Epithelial cell of esophagus (primary cell): ENCODE measurements around the gene BNIP2.
"Not testable (repeated sequence)": the region's sequence is repeated elsewhere in the genome, so short reads cannot be mapped to it uniquely, and the experiment has no call there.

Experiments
- DNase-seq: peaks from one replicate; pipeline ENCODE4 v3.0.0; 2010; ENCODE audit warnings: low read depth
- H3K4me3 ChIP-seq: 2 replicates; pipeline ENCODE4 v1.5.1; 2011; ENCODE audit warnings: mild to moderate bottlenecking, low read length, control low read depth
- TF ChIP-seq, protein P1 (sequence below): IDR thresholded peaks from 2 replicates; pipeline ENCODE4 v1.5.1; 2011; ENCODE audit warnings: low read depth, mild to moderate bottlenecking, low read length, control low read depth, inconsistent platforms; ENCODE audit not compliant: insufficient read depth; ENCODE audit errors: missing control alignments

The BNIP2 gene

DNA sequence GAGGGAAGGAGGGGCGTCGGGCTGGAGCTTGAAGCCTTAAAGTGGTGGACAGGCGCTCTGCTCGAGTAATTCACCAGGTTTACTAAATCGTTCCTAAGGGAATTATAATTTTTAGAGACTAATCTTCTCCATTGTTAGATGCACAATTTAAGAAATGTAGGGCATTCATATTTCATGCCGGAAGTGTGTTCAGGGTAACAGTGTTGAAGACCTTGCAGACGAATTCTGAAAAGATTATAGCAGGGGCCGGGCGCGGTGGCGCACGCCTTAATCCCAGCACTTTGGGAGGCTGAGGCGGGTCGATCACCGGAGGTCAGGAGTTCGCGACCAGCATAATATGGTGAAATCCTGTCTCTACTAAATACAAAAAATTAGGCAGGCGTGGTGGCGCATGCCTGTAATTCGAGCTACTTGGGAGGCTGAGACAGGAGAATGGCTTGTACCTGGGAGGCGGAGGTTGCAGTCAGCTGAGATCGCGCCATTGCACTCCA, 31.4 kb downstream of the BNIP2 start:
- no peak for DNase-seq
- H3K4me3 ChIP-seq = peak overlapping the region; percentile 62
- TF ChIP-seq, protein P1, sequence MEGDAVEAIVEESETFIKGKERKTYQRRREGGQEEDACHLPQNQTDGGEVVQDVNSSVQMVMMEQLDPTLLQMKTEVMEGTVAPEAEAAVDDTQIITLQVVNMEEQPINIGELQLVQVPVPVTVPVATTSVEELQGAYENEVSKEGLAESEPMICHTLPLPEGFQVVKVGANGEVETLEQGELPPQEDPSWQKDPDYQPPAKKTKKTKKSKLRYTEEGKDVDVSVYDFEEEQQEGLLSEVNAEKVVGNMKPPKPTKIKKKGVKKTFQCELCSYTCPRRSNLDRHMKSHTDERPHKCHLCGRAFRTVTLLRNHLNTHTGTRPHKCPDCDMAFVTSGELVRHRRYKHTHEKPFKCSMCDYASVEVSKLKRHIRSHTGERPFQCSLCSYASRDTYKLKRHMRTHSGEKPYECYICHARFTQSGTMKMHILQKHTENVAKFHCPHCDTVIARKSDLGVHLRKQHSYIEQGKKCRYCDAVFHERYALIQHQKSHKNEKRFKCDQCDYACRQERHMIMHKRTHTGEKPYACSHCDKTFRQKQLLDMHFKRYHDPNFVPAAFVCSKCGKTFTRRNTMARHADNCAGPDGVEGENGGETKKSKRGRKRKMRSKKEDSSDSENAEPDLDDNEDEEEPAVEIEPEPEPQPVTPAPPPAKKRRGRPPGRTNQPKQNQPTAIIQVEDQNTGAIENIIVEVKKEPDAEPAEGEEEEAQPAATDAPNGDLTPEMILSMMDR = no peak

DNA sequence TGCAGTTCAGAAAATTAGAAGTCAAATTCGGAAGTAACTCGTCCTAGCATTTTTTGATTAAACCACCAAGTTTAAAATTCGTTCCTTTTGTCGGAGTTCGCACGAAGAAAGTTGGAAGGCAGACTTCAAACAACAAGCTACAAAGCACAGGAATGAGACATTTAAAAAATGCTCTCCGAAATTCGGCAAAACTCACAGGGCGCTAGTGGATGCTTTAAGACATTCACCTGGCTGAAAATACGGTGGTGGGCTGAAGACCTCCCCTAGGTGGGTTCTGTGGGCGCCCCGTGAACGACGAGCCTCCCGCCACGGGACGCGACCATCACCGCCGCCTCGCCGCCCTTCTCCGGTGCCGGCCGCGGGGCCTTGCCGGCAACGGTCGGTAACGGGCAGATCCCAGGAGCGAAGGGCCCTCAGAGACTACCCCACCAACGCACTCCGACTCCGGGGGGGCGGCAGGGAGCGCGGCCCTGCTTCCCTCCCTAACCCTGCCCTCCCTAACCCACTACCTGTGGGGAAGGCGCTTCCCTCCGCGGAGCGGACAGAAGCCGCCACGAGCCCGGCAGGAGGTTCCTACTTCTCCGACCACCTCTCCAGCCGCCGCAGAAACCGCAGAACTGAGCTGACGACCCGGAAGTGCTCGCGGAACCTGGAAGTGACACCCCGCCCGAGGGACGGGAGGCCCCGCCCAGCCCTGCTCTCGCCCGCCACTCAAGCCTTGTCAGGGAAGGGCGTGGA, 32.1 kb downstream of the BNIP2 start, which contains the start of gene GTF2A2:
Gene GTF2A2, minus strand, starts transcription at position 619 of the 738 bp plus-strand sequence. CDS start 5,238 bp downstream, outside the sequence.
- TF ChIP-seq, protein P1 = no peak
- DNase-seq = peak; percentile 96
- H3K4me3 ChIP-seq = peak within 1 kb of the TSS; percentile 62

DNA sequence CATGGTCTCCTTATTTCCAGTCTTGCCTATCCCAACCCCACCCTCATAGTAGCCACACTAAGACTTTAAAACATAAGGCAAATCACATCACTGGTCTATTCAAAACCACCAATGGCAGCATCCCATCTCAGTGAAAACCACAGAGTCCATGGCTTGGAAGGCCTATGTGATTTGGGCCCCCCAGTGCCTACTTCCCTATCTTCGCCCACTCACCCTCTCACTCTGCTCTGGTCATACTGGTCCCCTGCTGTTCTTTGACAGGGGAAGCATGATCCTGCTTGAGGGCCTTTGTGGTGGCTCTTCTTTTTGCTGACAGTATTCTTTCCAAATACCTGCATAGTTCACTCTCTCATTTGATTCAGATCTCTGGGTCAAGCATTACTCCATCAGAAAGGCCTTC, 35.1 kb downstream of the BNIP2 start:
- H3K4me3 ChIP-seq = no peak overlapping the region
- DNase-seq = no peak
- TF ChIP-seq, protein P1 = no peak

DNA sequence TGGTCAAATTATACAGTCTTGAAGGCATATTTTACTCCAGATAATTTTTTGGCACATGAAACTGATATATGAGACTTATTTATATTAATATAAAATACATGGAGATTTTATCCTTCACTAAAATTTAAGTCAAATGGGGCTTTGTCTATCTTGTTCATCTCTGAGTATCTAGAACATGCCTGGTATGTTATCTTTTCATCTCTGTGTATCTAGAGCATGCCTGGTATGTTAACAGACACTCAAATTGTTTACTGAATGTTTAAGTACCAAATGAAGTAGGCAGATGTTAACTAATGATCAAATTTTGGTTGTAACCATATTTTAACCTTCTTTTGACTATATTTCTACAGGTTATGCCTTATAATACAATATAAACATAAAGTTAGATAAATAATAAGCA, 39.5 kb downstream of the BNIP2 start:
- no peak overlapping the region for H3K4me3 ChIP-seq
- TF ChIP-seq, protein P1 = no peak
- no peak for DNase-seq

DNA sequence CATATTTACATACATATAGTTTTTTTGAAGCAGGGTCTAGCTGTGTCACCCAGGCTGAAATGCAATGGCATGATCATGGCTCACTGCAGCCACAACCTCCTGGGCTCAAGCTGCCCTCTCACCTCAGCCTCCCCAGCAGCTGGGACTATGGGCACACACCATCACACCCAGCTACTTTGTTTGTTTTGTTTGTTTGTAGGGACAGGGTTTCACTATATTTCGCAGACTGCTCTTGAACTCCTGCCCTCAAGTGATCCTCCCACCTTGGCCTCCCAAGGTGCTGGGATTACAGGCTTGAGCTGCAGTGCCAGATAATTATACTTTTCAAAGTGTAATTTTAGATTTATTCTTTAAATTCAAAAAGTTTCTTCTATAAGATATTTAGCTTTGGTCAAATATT, 42.0 kb downstream of the BNIP2 start:
- DNase-seq = no peak
- no peak overlapping the region for H3K4me3 ChIP-seq
- TF ChIP-seq, protein P1 = no peak

DNA sequence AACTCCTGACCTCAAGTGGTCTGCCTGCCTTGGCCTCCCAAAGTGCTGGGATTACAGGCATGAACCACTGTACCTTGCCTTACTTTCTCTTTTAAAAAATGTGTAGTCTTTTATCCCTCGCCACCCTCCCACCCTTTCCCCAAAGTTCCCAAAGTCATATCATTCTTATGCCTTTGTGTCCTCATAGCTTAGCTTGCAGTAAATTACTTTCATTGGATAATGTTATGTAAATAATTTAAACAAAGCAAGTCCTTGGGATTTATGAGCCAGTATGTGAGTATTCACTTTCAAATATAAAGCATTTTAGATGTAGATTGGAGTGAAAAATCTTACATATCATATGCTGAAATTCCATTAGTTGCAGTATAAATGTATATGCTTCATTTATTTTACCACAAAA, 42.8 kb downstream of the BNIP2 start:
- no peak for DNase-seq
- TF ChIP-seq, protein P1 = no peak
- H3K4me3 ChIP-seq = no peak overlapping the region

DNA sequence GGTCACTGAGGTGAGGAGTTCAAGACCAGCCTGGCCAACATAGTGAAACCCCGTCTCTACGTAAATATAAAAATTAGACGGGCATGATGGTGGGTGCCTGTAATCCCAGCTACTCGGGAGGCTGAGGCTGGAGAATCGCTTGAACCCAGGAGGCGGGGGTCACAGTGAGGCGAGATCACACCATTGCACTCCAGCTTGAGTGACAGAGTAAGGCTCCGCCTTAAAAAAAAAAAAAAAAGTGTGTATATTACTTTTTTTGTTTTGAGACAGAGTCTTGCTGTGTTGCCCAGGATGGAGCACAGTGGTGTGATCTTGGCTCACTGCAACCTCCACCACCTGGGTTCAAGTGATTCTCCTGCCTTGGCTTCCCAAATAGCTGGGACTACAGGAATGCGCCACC, 43.3 kb downstream of the BNIP2 start:
- not testable (repeated sequence) for DNase-seq, H3K4me3 ChIP-seq
